K562 (cell line): Measurements from ENCODE around the gene AFF2. TPM values are rescaled to one million over a fixed set of nuclear protein-coding genes. Genes with fewer than 3 reads are reported as not detected.

Experiments
- FOXJ3 ChIP-seq: sonication (generic); formaldehyde crosslinking; IDR thresholded peaks from 2 replicates; pipeline ENCODE4 v1.4.0; 2020; ENCODE audit warnings: mild to moderate bottlenecking, missing genetic modification reagents
- NCOR1 ChIP-seq: fragments of 450-650 bp; IDR thresholded peaks from 2 replicates; pipeline ENCODE4 v1.6.1; 2016; ENCODE audit warnings: mild to moderate bottlenecking, moderate library complexity
- polyA plus RNA-seq, 8 experiments: library from polyadenylated mRNA; depleted of rRNA in 4 of 8; stranded (reverse) in 5 of 8; unstranded in 3 of 8; fragments of >200 nt; fragmentation: Nextera tagmentation in 2 of 8; fragmentation: Illumina TruSeq in 1 of 8; extraction: Ambion mirVana in 2 of 8; extraction: Trizol in 1 of 8; gene quantifications; 2 replicates each; pipeline versions ENCODE4 v1.2.1 to v1.2.3, GENCODE V29; 2011 to 2014; ENCODE audit warnings: inconsistent platforms in 1 of 8, missing spikeins in 1 of 8
- total RNA-seq, 7 experiments: library from RNA; depleted of rRNA in 6 of 7; stranded (reverse); fragments of >200 nt in 6 of 7; fragmentation: Illumina TruSeq in 2 of 7; extraction: Trizol in 2 of 7; gene quantifications; 2 replicates each; pipeline versions ENCODE4 v1.2.1 to v1.2.3, GENCODE V29; 2011 to 2021; ENCODE audit warnings: low replicate concordance in 1 of 7
- TF ChIP-seq, protein P1 (sequence below): fragments of 450-650 bp; IDR thresholded peaks from 2 replicates; pipeline ENCODE4 v1.6.1; 2016; ENCODE audit warnings: mild to moderate bottlenecking, moderate library complexity

Gene AFF2
- total and polyA plus RNA-seq, 9 of the 15 experiments (the other 6 are each of a cell fraction or from before 2014, with no cell fraction given): 0.01 to 0.20 (median 0.07) TPM

DNA sequence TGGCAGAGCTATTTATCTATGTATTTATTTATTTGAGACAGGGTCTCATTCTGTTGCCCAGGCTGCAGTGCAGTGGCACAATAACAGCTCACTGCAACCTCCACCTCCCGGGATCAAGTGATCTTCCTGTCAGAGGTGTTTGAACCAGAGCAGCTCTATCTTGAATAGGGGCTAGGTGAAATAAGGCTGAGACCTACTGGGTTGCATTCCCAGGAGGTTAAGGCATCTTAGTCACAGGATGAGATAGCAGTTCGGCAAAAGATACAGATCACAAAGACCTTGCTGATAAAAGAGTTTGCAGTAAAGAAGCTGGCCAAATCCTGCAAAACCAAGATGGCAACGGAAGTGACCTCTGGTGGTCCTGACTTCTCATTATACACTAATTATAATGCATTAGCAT, 501.9 kb downstream of the AFF2 start (continued):
- TF ChIP-seq, protein P1, sequence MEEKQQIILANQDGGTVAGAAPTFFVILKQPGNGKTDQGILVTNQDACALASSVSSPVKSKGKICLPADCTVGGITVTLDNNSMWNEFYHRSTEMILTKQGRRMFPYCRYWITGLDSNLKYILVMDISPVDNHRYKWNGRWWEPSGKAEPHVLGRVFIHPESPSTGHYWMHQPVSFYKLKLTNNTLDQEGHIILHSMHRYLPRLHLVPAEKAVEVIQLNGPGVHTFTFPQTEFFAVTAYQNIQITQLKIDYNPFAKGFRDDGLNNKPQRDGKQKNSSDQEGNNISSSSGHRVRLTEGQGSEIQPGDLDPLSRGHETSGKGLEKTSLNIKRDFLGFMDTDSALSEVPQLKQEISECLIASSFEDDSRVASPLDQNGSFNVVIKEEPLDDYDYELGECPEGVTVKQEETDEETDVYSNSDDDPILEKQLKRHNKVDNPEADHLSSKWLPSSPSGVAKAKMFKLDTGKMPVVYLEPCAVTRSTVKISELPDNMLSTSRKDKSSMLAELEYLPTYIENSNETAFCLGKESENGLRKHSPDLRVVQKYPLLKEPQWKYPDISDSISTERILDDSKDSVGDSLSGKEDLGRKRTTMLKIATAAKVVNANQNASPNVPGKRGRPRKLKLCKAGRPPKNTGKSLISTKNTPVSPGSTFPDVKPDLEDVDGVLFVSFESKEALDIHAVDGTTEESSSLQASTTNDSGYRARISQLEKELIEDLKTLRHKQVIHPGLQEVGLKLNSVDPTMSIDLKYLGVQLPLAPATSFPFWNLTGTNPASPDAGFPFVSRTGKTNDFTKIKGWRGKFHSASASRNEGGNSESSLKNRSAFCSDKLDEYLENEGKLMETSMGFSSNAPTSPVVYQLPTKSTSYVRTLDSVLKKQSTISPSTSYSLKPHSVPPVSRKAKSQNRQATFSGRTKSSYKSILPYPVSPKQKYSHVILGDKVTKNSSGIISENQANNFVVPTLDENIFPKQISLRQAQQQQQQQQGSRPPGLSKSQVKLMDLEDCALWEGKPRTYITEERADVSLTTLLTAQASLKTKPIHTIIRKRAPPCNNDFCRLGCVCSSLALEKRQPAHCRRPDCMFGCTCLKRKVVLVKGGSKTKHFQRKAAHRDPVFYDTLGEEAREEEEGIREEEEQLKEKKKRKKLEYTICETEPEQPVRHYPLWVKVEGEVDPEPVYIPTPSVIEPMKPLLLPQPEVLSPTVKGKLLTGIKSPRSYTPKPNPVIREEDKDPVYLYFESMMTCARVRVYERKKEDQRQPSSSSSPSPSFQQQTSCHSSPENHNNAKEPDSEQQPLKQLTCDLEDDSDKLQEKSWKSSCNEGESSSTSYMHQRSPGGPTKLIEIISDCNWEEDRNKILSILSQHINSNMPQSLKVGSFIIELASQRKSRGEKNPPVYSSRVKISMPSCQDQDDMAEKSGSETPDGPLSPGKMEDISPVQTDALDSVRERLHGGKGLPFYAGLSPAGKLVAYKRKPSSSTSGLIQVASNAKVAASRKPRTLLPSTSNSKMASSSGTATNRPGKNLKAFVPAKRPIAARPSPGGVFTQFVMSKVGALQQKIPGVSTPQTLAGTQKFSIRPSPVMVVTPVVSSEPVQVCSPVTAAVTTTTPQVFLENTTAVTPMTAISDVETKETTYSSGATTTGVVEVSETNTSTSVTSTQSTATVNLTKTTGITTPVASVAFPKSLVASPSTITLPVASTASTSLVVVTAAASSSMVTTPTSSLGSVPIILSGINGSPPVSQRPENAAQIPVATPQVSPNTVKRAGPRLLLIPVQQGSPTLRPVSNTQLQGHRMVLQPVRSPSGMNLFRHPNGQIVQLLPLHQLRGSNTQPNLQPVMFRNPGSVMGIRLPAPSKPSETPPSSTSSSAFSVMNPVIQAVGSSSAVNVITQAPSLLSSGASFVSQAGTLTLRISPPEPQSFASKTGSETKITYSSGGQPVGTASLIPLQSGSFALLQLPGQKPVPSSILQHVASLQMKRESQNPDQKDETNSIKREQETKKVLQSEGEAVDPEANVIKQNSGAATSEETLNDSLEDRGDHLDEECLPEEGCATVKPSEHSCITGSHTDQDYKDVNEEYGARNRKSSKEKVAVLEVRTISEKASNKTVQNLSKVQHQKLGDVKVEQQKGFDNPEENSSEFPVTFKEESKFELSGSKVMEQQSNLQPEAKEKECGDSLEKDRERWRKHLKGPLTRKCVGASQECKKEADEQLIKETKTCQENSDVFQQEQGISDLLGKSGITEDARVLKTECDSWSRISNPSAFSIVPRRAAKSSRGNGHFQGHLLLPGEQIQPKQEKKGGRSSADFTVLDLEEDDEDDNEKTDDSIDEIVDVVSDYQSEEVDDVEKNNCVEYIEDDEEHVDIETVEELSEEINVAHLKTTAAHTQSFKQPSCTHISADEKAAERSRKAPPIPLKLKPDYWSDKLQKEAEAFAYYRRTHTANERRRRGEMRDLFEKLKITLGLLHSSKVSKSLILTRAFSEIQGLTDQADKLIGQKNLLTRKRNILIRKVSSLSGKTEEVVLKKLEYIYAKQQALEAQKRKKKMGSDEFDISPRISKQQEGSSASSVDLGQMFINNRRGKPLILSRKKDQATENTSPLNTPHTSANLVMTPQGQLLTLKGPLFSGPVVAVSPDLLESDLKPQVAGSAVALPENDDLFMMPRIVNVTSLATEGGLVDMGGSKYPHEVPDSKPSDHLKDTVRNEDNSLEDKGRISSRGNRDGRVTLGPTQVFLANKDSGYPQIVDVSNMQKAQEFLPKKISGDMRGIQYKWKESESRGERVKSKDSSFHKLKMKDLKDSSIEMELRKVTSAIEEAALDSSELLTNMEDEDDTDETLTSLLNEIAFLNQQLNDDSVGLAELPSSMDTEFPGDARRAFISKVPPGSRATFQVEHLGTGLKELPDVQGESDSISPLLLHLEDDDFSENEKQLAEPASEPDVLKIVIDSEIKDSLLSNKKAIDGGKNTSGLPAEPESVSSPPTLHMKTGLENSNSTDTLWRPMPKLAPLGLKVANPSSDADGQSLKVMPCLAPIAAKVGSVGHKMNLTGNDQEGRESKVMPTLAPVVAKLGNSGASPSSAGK: no peak
- no peak for TF ChIP-seq NCOR1
- TF ChIP-seq FOXJ3 (CRISPR knock-in tag): no peak
